HFFc6 (cell line): Measurements from ENCODE around the gene RGS7BP. TPM values are rescaled to one million over a fixed set of nuclear protein-coding genes. Genes with fewer than 3 reads are reported as not detected.

Experiments
- DNase-seq: peaks from one replicate; pipeline ENCODE4 v3.0.0-alpha.2; 2018
- H3K27ac Mint-ChIP-seq: 2 replicates; pipeline ENCODE4 v1.8.0; 2020; ENCODE audit warnings: mild to moderate bottlenecking, mixed read lengths
- H3K27me3 Mint-ChIP-seq: 2 replicates; pipeline ENCODE4 v1.8.0; 2021; ENCODE audit warnings: mild to moderate bottlenecking, moderate library complexity, mixed read lengths; ENCODE audit not compliant: insufficient read depth
- H3K36me3 Mint-ChIP-seq: 2 replicates; pipeline ENCODE4 v1.8.0; 2021; ENCODE audit warnings: low read depth, mixed read lengths
- H3K4me1 Mint-ChIP-seq: 2 replicates; pipeline ENCODE4 v1.8.0; 2020; ENCODE audit warnings: low read depth, mixed read lengths
- H3K4me3 Mint-ChIP-seq: 2 replicates; pipeline ENCODE4 v1.8.0; 2020; ENCODE audit warnings: mild to moderate bottlenecking, moderate library complexity, mixed read lengths
- H3K9me3 Mint-ChIP-seq: 2 replicates; pipeline ENCODE4 v1.8.0; 2020; ENCODE audit warnings: mild to moderate bottlenecking, mixed read lengths
- long read RNA-seq: library from polyadenylated mRNA; unstranded; transcript quantifications from one replicate; pipeline ENCODE4 v2.0.0, GENCODE V29; 2019
- total RNA-seq, 6 experiments: library from RNA; stranded (reverse); fragmentation: NEBNext Ultra II Directional; extraction: Animal tissue kit (Norgen Biotek cat#: 25700); gene quantifications; 2 replicates in 1 of 6; 3 replicates in 5 of 6; pipeline ENCODE4 v1.2.3, GENCODE V29; 2021
- TF ChIP-seq, protein P1 (sequence below): fragments of 200-600 bp; sonication (generic); IDR thresholded peaks from 2 replicates; pipeline ENCODE4 v1.5.0; 2021; ENCODE audit warnings: antibody characterized with exemption, mild to moderate bottlenecking

RGS7BP gene
- not detected for total RNA-seq
- long read RNA-seq, result 0 reads

DNA sequence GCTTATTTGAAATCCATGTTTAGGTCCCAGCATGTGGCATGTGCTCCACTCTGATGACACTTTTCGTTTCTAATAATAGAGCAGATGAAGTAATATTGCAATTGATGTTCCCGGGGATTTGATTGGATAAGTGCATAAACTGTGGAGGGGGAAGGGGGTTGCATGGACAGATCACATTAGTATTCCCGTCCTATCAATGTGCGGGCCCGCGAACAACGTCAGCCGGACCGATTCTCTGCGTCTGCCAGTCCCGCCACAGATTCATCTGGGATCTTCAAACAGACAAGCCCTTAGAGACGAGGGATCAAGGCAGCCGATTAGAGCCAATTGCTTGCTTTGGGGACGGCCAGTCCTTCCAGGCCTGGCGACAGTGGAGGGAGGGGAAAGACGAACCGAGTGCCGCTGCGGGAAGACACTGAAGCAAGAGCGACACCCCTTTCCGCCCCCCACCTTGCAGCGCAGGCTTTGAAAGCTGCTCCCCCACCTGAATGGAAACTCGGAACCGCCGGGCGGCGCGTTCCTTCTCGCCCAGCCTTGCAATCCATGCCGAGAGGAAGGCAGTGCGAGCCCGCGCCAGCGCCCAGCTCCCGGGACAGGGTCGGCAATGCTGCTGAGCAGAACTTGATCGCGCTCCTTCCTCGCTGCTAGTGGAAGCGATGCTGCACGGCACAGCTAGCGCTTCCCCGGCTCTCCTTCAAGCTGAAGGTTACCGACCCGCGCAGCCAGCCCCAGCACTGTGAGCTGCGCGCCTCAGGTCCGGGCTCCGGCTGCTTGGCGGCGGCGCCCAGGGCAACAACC is at the start of gene RGS7BP:
Gene RGS7BP (plus strand): TSS at position 247 of the 798 bp plus-strand sequence. CDS start 610 bp downstream, outside the sequence.
- Mint-ChIP-seq H3K4me1 (no peaks in the 10 kb centered on the region), H3K27me3 (peaks cover 16% of the 10 kb centered on the region), H3K36me3 (no peaks in the 10 kb centered on the region), H3K9me3 (no peaks in the 10 kb centered on the region), H3K4me3 (peak within 1 kb of the TSS; percentile 4; the same call in 1 of the 2 replicates), H3K27ac (no peak within 1 kb of the TSS)
- DNase-seq, result no peak
- TF ChIP-seq, protein P1, sequence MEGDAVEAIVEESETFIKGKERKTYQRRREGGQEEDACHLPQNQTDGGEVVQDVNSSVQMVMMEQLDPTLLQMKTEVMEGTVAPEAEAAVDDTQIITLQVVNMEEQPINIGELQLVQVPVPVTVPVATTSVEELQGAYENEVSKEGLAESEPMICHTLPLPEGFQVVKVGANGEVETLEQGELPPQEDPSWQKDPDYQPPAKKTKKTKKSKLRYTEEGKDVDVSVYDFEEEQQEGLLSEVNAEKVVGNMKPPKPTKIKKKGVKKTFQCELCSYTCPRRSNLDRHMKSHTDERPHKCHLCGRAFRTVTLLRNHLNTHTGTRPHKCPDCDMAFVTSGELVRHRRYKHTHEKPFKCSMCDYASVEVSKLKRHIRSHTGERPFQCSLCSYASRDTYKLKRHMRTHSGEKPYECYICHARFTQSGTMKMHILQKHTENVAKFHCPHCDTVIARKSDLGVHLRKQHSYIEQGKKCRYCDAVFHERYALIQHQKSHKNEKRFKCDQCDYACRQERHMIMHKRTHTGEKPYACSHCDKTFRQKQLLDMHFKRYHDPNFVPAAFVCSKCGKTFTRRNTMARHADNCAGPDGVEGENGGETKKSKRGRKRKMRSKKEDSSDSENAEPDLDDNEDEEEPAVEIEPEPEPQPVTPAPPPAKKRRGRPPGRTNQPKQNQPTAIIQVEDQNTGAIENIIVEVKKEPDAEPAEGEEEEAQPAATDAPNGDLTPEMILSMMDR, result no peak

DNA sequence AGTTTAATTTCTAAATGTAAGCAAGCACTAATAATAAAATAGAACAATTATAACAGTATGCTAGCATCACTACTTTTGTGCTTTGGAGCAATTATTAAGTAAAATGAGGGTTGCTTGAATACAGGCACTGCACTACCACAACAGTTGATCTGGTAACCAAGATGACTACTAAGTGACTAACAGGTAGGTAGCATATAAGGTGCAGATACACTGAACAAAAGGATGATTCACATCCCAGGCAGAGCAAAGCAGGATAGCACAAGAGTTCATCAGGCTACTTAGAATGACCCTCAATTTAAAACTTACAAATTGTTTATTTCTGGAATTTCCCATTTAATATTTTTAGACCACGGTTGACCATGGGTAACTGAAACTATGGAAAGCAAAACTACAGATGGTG is 48.0 kb upstream of the RGS7BP start:
- DNase-seq, result no peak
- Mint-ChIP-seq H3K9me3 (peaks cover 31% of the 10 kb centered on the region), H3K4me1 (no peaks in the 10 kb centered on the region), H3K36me3 (no peaks in the 10 kb centered on the region), H3K27ac (no peak overlapping the region), H3K4me3 (no peak overlapping the region), H3K27me3 (no peaks in the 10 kb centered on the region)
- TF ChIP-seq, protein P1, result no peak

DNA sequence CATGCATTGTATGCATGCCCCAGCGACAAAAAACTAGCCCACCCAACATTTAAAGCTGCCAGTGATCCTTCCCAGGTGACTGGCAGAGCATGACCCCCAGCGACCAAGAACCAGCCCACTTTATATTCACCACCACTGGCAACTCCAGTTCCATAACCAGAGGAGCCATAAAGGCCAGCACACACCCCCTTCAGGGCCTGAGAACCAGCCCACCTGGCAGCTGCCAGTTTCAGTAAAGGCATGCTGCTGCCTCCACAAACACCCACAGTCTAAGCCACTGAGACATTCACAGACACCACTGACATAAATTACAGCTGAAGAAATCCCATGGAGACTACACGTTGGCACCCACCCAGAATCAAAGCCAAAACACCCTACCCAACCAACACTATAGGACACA is 46.9 kb upstream of the RGS7BP start:
- Mint-ChIP-seq H3K27me3 (no peaks in the 10 kb centered on the region; the same call in 1 of the 2 replicates), H3K36me3 (no peaks in the 10 kb centered on the region), H3K4me1 (no peaks in the 10 kb centered on the region), H3K27ac (no peak overlapping the region), H3K4me3 (no peak overlapping the region), H3K9me3 (peaks cover 37% of the 10 kb centered on the region)
- DNase-seq, result no peak
- TF ChIP-seq, protein P1, result no peak

DNA sequence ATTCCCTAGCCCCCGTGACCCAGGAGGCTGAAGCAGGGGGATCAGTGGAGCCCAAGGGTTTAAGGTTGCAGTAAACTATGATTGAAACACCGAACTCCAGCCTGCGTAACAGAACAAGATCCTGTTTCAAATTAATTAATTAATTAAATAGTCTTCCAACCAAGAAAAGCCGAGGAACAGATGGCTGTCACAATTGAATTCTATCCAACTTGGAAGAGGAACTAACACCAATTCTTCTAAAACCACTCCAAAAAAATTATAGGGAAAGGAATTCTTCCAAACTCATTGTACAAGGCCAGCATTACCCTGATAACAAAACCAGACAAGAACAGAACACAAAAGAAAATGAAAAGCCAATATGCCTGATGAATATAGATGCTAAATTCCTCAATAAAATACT is 43.4 kb upstream of the RGS7BP start:
- DNase-seq, result no peak
- Mint-ChIP-seq H3K36me3 (no peaks in the 10 kb centered on the region), H3K9me3 (peaks cover 54% of the 10 kb centered on the region), H3K27ac (no peak overlapping the region), H3K27me3 (no peaks in the 10 kb centered on the region; the same call in 1 of the 2 replicates), H3K4me3 (no peak overlapping the region), H3K4me1 (no peaks in the 10 kb centered on the region)
- TF ChIP-seq, protein P1, result no peak

DNA sequence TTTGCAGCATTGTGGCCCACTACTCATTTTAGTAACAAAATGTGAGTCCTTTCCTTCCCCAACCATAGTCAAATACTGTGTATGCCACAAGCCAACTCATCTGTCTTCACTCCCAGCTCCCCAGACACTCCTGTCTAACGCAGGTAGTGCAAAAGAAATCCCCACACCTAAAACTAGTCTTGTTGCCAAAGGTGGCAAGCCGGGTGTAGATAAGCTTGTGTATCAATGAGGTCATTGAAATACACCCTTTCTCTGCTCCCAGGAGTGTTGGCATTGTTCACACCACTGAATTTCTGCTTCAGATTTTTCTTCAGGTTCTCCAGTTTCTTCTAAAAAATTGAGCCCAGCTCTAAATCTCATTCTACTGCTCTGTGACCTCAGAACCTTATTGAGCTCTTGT is 19.7 kb upstream of the RGS7BP start:
- Mint-ChIP-seq H3K4me3 (no peak overlapping the region), H3K9me3 (peaks cover 32% of the 10 kb centered on the region), H3K27ac (no peak overlapping the region), H3K27me3 (no peaks in the 10 kb centered on the region; the same call in 1 of the 2 replicates), H3K4me1 (no peaks in the 10 kb centered on the region), H3K36me3 (no peaks in the 10 kb centered on the region)
- TF ChIP-seq, protein P1, result no peak
- no peak for DNase-seq
